CD14-positive monocyte (primary cell): Measurements from ENCODE around the gene CD80. TPM values are rescaled to one million over a fixed set of nuclear protein-coding genes. Genes with fewer than 3 reads are reported as not detected.

Experiments
- DNase-seq, 3 donors: peaks; one replicate each; pipeline ENCODE4 v3.0.0-alpha.2; 2011 to 2022
- H2AFZ ChIP-seq: 2 replicates; pipeline ENCODE4 v1.6.0; 2012; ENCODE audit warnings: mild to moderate bottlenecking, low read depth, low read length, inconsistent platforms; ENCODE audit not compliant: insufficient read depth, poor library complexity, severe bottlenecking
- H3K27ac ChIP-seq, 2 donors: 1 replicate in 1 of 2; 2 replicates in 1 of 2; pipeline ENCODE4 v1.5.1; 2012 to 2013; ENCODE audit warnings: low read length in 2 of 2, control low read depth in 1 of 2, inconsistent platforms in 1 of 2, low read depth in 1 of 2, mild to moderate bottlenecking in 1 of 2
- H3K27me3 ChIP-seq, 2 donors: one replicate each; pipeline versions ENCODE4 v1.6.0 to v1.6.1; 2011 to 2013; ENCODE audit warnings: low read length in 2 of 2; ENCODE audit not compliant: control insufficient read depth in 2 of 2, insufficient read depth in 2 of 2
- H3K36me3 ChIP-seq, 2 donors: replicated peaks in 1 of 2; 1 replicate in 1 of 2; 2 replicates in 1 of 2; pipeline versions ENCODE4 v1.5.1 to v1.6.1; 2012 to 2013; ENCODE audit warnings: low read length in 2 of 2, control low read depth in 1 of 2, inconsistent platforms in 1 of 2, mild to moderate bottlenecking in 1 of 2; ENCODE audit not compliant: insufficient read depth in 2 of 2, control insufficient read depth in 1 of 2
- H3K4me1 ChIP-seq, 2 donors: 1 replicate in 1 of 2; 2 replicates in 1 of 2; pipeline versions ENCODE4 v1.5.1 to v1.6.1; 2012 to 2013; ENCODE audit warnings: low read length in 2 of 2, control low read depth in 1 of 2, inconsistent platforms in 1 of 2, mild to moderate bottlenecking in 1 of 2, moderate library complexity in 1 of 2; ENCODE audit not compliant: insufficient read depth in 2 of 2, control insufficient read depth in 1 of 2
- H3K4me2 ChIP-seq: replicated peaks from 2 replicates; pipeline ENCODE3; 2012; ENCODE audit warnings: low read length, moderate library complexity, mild to moderate bottlenecking; ENCODE audit not compliant: poor library complexity, severe bottlenecking; ENCODE audit errors: extremely low read depth
- H3K4me3 ChIP-seq, 3 experiments: fragments of 200-600 bp in 1 of 3; sonication (generic) in 1 of 3; replicated peaks in 1 of 3; 1 replicate in 2 of 3; 2 replicates in 1 of 3; pipeline ENCODE4 v1.5.1; 2011 to 2013; ENCODE audit warnings: low read length in 3 of 3, mild to moderate bottlenecking in 3 of 3, control low read depth in 2 of 3, low read depth in 2 of 3, inconsistent platforms in 1 of 3, moderate library complexity in 1 of 3
- H3K79me2 ChIP-seq: 2 replicates; pipeline ENCODE4 v1.6.0; 2012; ENCODE audit warnings: mild to moderate bottlenecking, control low read depth, inconsistent platforms, low read length, moderate library complexity; ENCODE audit not compliant: insufficient read depth
- H3K9ac ChIP-seq: 2 replicates; pipeline ENCODE4 v1.6.0; 2017; ENCODE audit warnings: low read length, mild to moderate bottlenecking; ENCODE audit not compliant: insufficient read depth, poor library complexity, severe bottlenecking
- H3K9me3 ChIP-seq, 2 donors: replicated peaks in 1 of 2; 1 replicate in 1 of 2; 2 replicates in 1 of 2; pipeline versions ENCODE4 v1.5.1 to v1.6.1; 2012 to 2013; ENCODE audit warnings: low read length in 2 of 2, control low read depth in 1 of 2; ENCODE audit not compliant: control insufficient read depth in 1 of 2, insufficient read depth in 1 of 2
- H4K20me1 ChIP-seq: 2 replicates; pipeline ENCODE4 v1.6.0; 2012; ENCODE audit warnings: mild to moderate bottlenecking, low read length, control low read depth, moderate library complexity; ENCODE audit not compliant: insufficient read depth
- H3K27ac Mint-ChIP-seq, 7 donors: one replicate each; pipeline ENCODE4 v1.8.0; 2020; ENCODE audit warnings: mild to moderate bottlenecking in 7 of 7, mixed read lengths in 7 of 7, moderate library complexity in 6 of 7, inconsistent platforms in 2 of 7
- H3K27me3 Mint-ChIP-seq, 3 donors: one replicate each; pipeline ENCODE4 v1.8.0; 2021 to 2022; ENCODE audit warnings: low read depth in 3 of 3, mild to moderate bottlenecking in 3 of 3, mixed read lengths in 3 of 3, moderate library complexity in 3 of 3, inconsistent platforms in 1 of 3
- H3K36me3 Mint-ChIP-seq, 2 donors: one replicate each; pipeline ENCODE4 v1.8.0; 2020; ENCODE audit warnings: mixed read lengths in 2 of 2, inconsistent platforms in 1 of 2, mild to moderate bottlenecking in 1 of 2
- H3K4me1 Mint-ChIP-seq: one replicate; pipeline ENCODE4 v1.8.0; 2020; ENCODE audit warnings: mild to moderate bottlenecking, mixed read lengths
- H3K4me3 Mint-ChIP-seq, 2 donors: one replicate each; pipeline ENCODE4 v1.8.0; 2020; ENCODE audit warnings: mild to moderate bottlenecking in 2 of 2, mixed read lengths in 2 of 2, moderate library complexity in 1 of 2
- H3K9me3 Mint-ChIP-seq, 7 donors: one replicate each; pipeline ENCODE4 v1.8.0; 2020 to 2022; ENCODE audit warnings: mixed read lengths in 7 of 7, mild to moderate bottlenecking in 6 of 7, moderate library complexity in 6 of 7, inconsistent platforms in 2 of 7
- CTCF ChIP-seq: fragments of 200-600 bp; IDR thresholded peaks from one replicate; pipeline ENCODE4 v1.8.0; 2022; ENCODE audit warnings: antibody characterized with exemption, mild to moderate bottlenecking
- WGBS: methylation state at CpG from one replicate; pipeline ENCODE4 v1.1.5; 2013; ENCODE audit warnings: missing lambda C conversion rate; ENCODE audit not compliant: insufficient coverage; 5-methylcytosine and 5-hydroxymethylcytosine counted together
- intact Hi-C, 2 donors: fragments of 100-400 bp; cut with micrococcal nuclease; formaldehyde crosslinking; loops; one replicate each; pipeline versions ENCODE4 v1.15.0 to v1.15.1; 2023
- polyA plus RNA-seq, 3 donors: library from polyadenylated mRNA; depleted of rRNA in 1 of 3; unstranded in 2 of 3; stranded (reverse) in 1 of 3; fragments of 300-500 nt in 2 of 3; fragments of >200 nt in 1 of 3; fragmentation: Illumina TruSeq in 2 of 3; gene quantifications; 1 replicate in 2 of 3; 2 replicates in 1 of 3; pipeline ENCODE4 v1.2.3, GENCODE V29; 2012 to 2021

CD80 gene
- polyA plus RNA-seq, 3 donors, result 0.47 to 0.87 (median 0.47) TPM

- Mint-ChIP-seq H3K27me3 (no peaks in the 10 kb centered on the region), H3K27ac (no peak overlapping the region), H3K9me3 (no peaks in the 10 kb centered on the region), H3K4me1 (no peaks in the 10 kb centered on the region), H3K36me3 (peaks cover 4 to 5% of the 10 kb centered on the region in 2 donors), H3K4me3 (no peak overlapping the region)
- Histone ChIP-seq H3K4me1 (no peaks in the 10 kb centered on the region), H3K36me3 (peaks cover 0 to 7% of the 10 kb centered on the region in 2 donors), H3K9me3 (no peaks in the 10 kb centered on the region), H3K9ac (no peak overlapping the region), H3K4me3 (no peak overlapping the region), H2AFZ (no peak overlapping the region), H3K4me2 (no peak overlapping the region), H3K79me2 (no peaks in the 10 kb centered on the region), H3K27me3 (no peaks in the 10 kb centered on the region), H3K27ac (no peak overlapping the region), H4K20me1 (no peaks in the 10 kb centered on the region)
- DNase-seq, result no peak
- intact Hi-C loops, result no loop called here
- TF ChIP-seq CTCF, result no peak
These were observed 29.5 kb downstream of the CD80 start for GRCh38 chr3:119529883-119530282.

GRCh38 chr3:119527714-119528113 is 31.7 kb downstream of the CD80 start:
- Histone ChIP-seq H2AFZ (no peak overlapping the region), H4K20me1 (no peaks in the 10 kb centered on the region), H3K4me1 (no peaks in the 10 kb centered on the region), H3K36me3 (peaks cover 14 to 29% of the 10 kb centered on the region in 2 donors), H3K27ac (no peak overlapping the region), H3K79me2 (no peaks in the 10 kb centered on the region), H3K27me3 (no peaks in the 10 kb centered on the region), H3K9me3 (no peaks in the 10 kb centered on the region), H3K9ac (no peak overlapping the region), H3K4me3 (no peak overlapping the region), H3K4me2 (no peak overlapping the region)
- Mint-ChIP-seq H3K27me3 (no peaks in the 10 kb centered on the region), H3K9me3 (no peaks in the 10 kb centered on the region), H3K4me1 (no peaks in the 10 kb centered on the region), H3K27ac (no peak overlapping the region), H3K36me3 (peaks cover 19 to 24% of the 10 kb centered on the region in 2 donors), H3K4me3 (no peak overlapping the region)
- 100% methylated on average over 1 of the region's 5 CpGs for WGBS
- TF ChIP-seq CTCF, result no peak
- intact Hi-C loops, result no loop called here
- no peak for DNase-seq
